Measurements from ENCODE around the gene TUBGCP3.

The TUBGCP3 gene

GRCh38 chr13:112580211-112580610 is 7.7 kb downstream of the TUBGCP3 start:
- WGBS (ENCODE audit: extremely low coverage, insufficient coverage, low lambda C conversion rate): no CpG with 5 or more reads among the region's 2 CpGs
- no peak overlapping the region for H3K9ac ChIP-seq (ENCODE audit: low read length)

GRCh38 chr13:112579310-112579843 is 8.6 kb downstream of the TUBGCP3 start:
- no peak for DNase-seq
- no peak overlapping the region for H3K23ac ChIP-seq (ENCODE audit: low read length)
- no peak overlapping the region for H2BK5ac ChIP-seq (ENCODE audit: low read length)
- no peak overlapping the region for H2AK5ac ChIP-seq (ENCODE audit: low read length)
- no peak overlapping the region for H2BK120ac ChIP-seq (ENCODE audit: low read depth, low read length)
- no peak overlapping the region for H4K8ac ChIP-seq (ENCODE audit: low read depth, low read length)
- peaks cover 30% of the 10 kb centered on the region for H3K79me1 ChIP-seq (ENCODE audit: low read length)
- H4K5ac ChIP-seq (ENCODE audit: low read length): no peak overlapping the region
- no peak overlapping the region for H3K27ac ChIP-seq (ENCODE audit: low read depth, low read length)
- no peak overlapping the region for H3K4me2 ChIP-seq (ENCODE audit: low read length)
- H3K4ac ChIP-seq (ENCODE audit: low read depth, low read length): no peak overlapping the region
- H3K4me3 ChIP-seq (ENCODE audit: low read length): no peak overlapping the region
- H3K18ac ChIP-seq (ENCODE audit: low read length): no peak overlapping the region
- H3K4me1 ChIP-seq (ENCODE audit: control insufficient read depth, low read depth, low read length): no peaks in the 10 kb centered on the region
- H3K79me2 ChIP-seq (ENCODE audit: control insufficient read depth, insufficient read depth, low read length): peaks cover 61% of the 10 kb centered on the region
- no peak overlapping the region for H3K9ac ChIP-seq (ENCODE audit: low read length)
- H3K56ac ChIP-seq (ENCODE audit: low read length): no peak overlapping the region
- no peaks in the 10 kb centered on the region for H3K36me3 ChIP-seq (ENCODE audit: control insufficient read depth, insufficient read depth, low read length)
- no peaks in the 10 kb centered on the region for H3K27me3 ChIP-seq (ENCODE audit: insufficient read depth, low read length, poor library complexity)
- H2BK15ac ChIP-seq (replicated peaks; ENCODE audit: low read depth): no peak overlapping the region
- WGBS (ENCODE audit: extremely low coverage, insufficient coverage, low lambda C conversion rate): no CpG with 5 or more reads among the region's 18 CpGs

More at GRCh38 chr13:112580211-112580610, 7.7 kb downstream of the TUBGCP3 start:
- peaks cover 55% of the 10 kb centered on the region for H3K79me2 ChIP-seq (ENCODE audit: control insufficient read depth, insufficient read depth, low read length)
- H3K4me1 ChIP-seq (ENCODE audit: control insufficient read depth, low read depth, low read length): no peaks in the 10 kb centered on the region
- no peaks in the 10 kb centered on the region for H3K36me3 ChIP-seq (ENCODE audit: control insufficient read depth, insufficient read depth, low read length)
- peaks cover 24% of the 10 kb centered on the region for H3K79me1 ChIP-seq (ENCODE audit: low read length)
- no peak overlapping the region for H2BK120ac ChIP-seq (ENCODE audit: low read depth, low read length)
- H3K27me3 ChIP-seq (ENCODE audit: insufficient read depth, low read length, poor library complexity): no peaks in the 10 kb centered on the region
- H3K27ac ChIP-seq (ENCODE audit: low read depth, low read length): no peak overlapping the region
- no peak overlapping the region for H3K23ac ChIP-seq (ENCODE audit: low read length)
- H2BK5ac ChIP-seq (ENCODE audit: low read length): no peak overlapping the region
- no peak overlapping the region for H3K18ac ChIP-seq (ENCODE audit: low read length)
- H2AK5ac ChIP-seq (ENCODE audit: low read length): no peak overlapping the region
- H3K4ac ChIP-seq (ENCODE audit: low read depth, low read length): no peak overlapping the region
- H3K4me3 ChIP-seq (ENCODE audit: low read length): no peak overlapping the region
- no peak overlapping the region for H3K56ac ChIP-seq (ENCODE audit: low read length)
- no peak overlapping the region for H3K4me2 ChIP-seq (ENCODE audit: low read length)
- no peak overlapping the region for H2BK15ac ChIP-seq (replicated peaks; ENCODE audit: low read depth)
- no peak overlapping the region for H4K8ac ChIP-seq (ENCODE audit: low read depth, low read length)
- no peak for DNase-seq
- no peak overlapping the region for H4K5ac ChIP-seq (ENCODE audit: low read length)

GRCh38 chr13:112576768-112577167 is 11.2 kb downstream of the TUBGCP3 start:
- peaks cover 55% of the 10 kb centered on the region for H3K79me2 ChIP-seq (ENCODE audit: control insufficient read depth, insufficient read depth, low read length)

GRCh38 chr13:112576191-112576590 is 11.8 kb downstream of the TUBGCP3 start:
- Histone ChIP-seq H4K5ac (ENCODE audit: low read length) (no peak overlapping the region), H2AK5ac (ENCODE audit: low read length) (no peak overlapping the region), H2BK15ac (replicated peaks; ENCODE audit: low read depth) (no peak overlapping the region), H3K4me1 (ENCODE audit: control insufficient read depth, low read depth, low read length) (no peaks in the 10 kb centered on the region), H3K36me3 (ENCODE audit: control insufficient read depth, insufficient read depth, low read length) (no peaks in the 10 kb centered on the region), H3K9ac (ENCODE audit: low read length) (no peak overlapping the region), H3K23ac (ENCODE audit: low read length) (no peak overlapping the region), H3K18ac (ENCODE audit: low read length) (no peak overlapping the region), H4K8ac (ENCODE audit: low read depth, low read length) (no peak overlapping the region), H2BK5ac (ENCODE audit: low read length) (no peak overlapping the region), H3K4me2 (ENCODE audit: low read length) (no peak overlapping the region), H3K27ac (ENCODE audit: low read depth, low read length) (no peak overlapping the region), H3K79me1 (ENCODE audit: low read length) (peaks cover 34% of the 10 kb centered on the region), H3K79me2 (ENCODE audit: control insufficient read depth, insufficient read depth, low read length) (peaks cover 53% of the 10 kb centered on the region), H2BK120ac (ENCODE audit: low read depth, low read length) (no peak overlapping the region), H3K4ac (ENCODE audit: low read depth, low read length) (no peak overlapping the region), H3K27me3 (ENCODE audit: insufficient read depth, low read length, poor library complexity) (no peaks in the 10 kb centered on the region), H3K56ac (ENCODE audit: low read length) (no peak overlapping the region), H3K4me3 (ENCODE audit: low read length) (no peak overlapping the region)
- no peak for DNase-seq
- no CpG with 5 or more reads among the region's 4 CpGs for WGBS (ENCODE audit: extremely low coverage, insufficient coverage, low lambda C conversion rate)

More at GRCh38 chr13:112576768-112577167, 11.2 kb downstream of the TUBGCP3 start:
- no peak overlapping the region for H3K9ac ChIP-seq (ENCODE audit: low read length)
- peaks cover 34% of the 10 kb centered on the region for H3K79me1 ChIP-seq (ENCODE audit: low read length)
- no peak overlapping the region for H3K18ac ChIP-seq (ENCODE audit: low read length)
- no peak overlapping the region for H3K23ac ChIP-seq (ENCODE audit: low read length)
- H3K56ac ChIP-seq (ENCODE audit: low read length): no peak overlapping the region
- H2BK5ac ChIP-seq (ENCODE audit: low read length): no peak overlapping the region
- DNase-seq: no peak
- no peaks in the 10 kb centered on the region for H3K27me3 ChIP-seq (ENCODE audit: insufficient read depth, low read length, poor library complexity)
- H4K8ac ChIP-seq (ENCODE audit: low read depth, low read length): no peak overlapping the region
- no peak overlapping the region for H3K27ac ChIP-seq (ENCODE audit: low read depth, low read length)
- no peak overlapping the region for H2BK15ac ChIP-seq (replicated peaks; ENCODE audit: low read depth)
- H3K4me3 ChIP-seq (ENCODE audit: low read length): no peak overlapping the region
- H2BK120ac ChIP-seq (ENCODE audit: low read depth, low read length): no peak overlapping the region
- H3K4me1 ChIP-seq (ENCODE audit: control insufficient read depth, low read depth, low read length): no peaks in the 10 kb centered on the region
- no peak overlapping the region for H3K4ac ChIP-seq (ENCODE audit: low read depth, low read length)
- H3K36me3 ChIP-seq (ENCODE audit: control insufficient read depth, insufficient read depth, low read length): no peaks in the 10 kb centered on the region
- no peak overlapping the region for H3K4me2 ChIP-seq (ENCODE audit: low read length)
- H4K5ac ChIP-seq (ENCODE audit: low read length): no peak overlapping the region
- no peak overlapping the region for H2AK5ac ChIP-seq (ENCODE audit: low read length)

- Histone ChIP-seq H4K5ac (ENCODE audit: low read length) (no peak overlapping the region), H3K79me2 (ENCODE audit: control insufficient read depth, insufficient read depth, low read length) (peaks cover 49% of the 10 kb centered on the region), H3K4me1 (ENCODE audit: control insufficient read depth, low read depth, low read length) (no peaks in the 10 kb centered on the region), H2BK5ac (ENCODE audit: low read length) (no peak overlapping the region), H3K56ac (ENCODE audit: low read length) (no peak overlapping the region), H3K9ac (ENCODE audit: low read length) (no peak overlapping the region), H3K4me2 (ENCODE audit: low read length) (no peak overlapping the region), H2BK120ac (ENCODE audit: low read depth, low read length) (no peak overlapping the region), H3K79me1 (ENCODE audit: low read length) (peaks cover 33% of the 10 kb centered on the region), H2BK15ac (replicated peaks; ENCODE audit: low read depth) (no peak overlapping the region), H4K8ac (ENCODE audit: low read depth, low read length) (no peak overlapping the region), H3K4me3 (ENCODE audit: low read length) (no peak overlapping the region), H3K23ac (ENCODE audit: low read length) (no peak overlapping the region), H3K18ac (ENCODE audit: low read length) (no peak overlapping the region), H3K27me3 (ENCODE audit: insufficient read depth, low read length, poor library complexity) (no peaks in the 10 kb centered on the region), H3K36me3 (ENCODE audit: control insufficient read depth, insufficient read depth, low read length) (no peaks in the 10 kb centered on the region), H3K27ac (ENCODE audit: low read depth, low read length) (no peak overlapping the region), H2AK5ac (ENCODE audit: low read length) (no peak overlapping the region), H3K4ac (ENCODE audit: low read depth, low read length) (no peak overlapping the region)
- DNase-seq: peak; percentile 53
- 100% methylated on average over 1 of the region's 5 CpGs for WGBS (ENCODE audit: extremely low coverage, insufficient coverage, low lambda C conversion rate)
Observed at GRCh38 chr13:112575675-112576074, 12.3 kb downstream of the TUBGCP3 start.

Data from mesendoderm (in vitro differentiated cells).